RPMI7951 (cell line): ENCODE measurements around the gene ZNF830. TPM values are rescaled to one million over a fixed set of nuclear protein-coding genes. Genes with fewer than 3 reads are reported as not detected.
"Not testable (repeated sequence)": the region's sequence is repeated elsewhere in the genome, so short reads cannot be mapped to it uniquely, and the experiment has no call there.

Source experiments
- DNase-seq: peaks from one replicate; pipeline ENCODE4 v3.0.0-alpha.2; 2012; ENCODE audit warnings: low read depth
- total RNA-seq: library from RNA; depleted of rRNA; stranded (reverse); fragments of >200 nt; shearing (Covaris generic); gene quantifications from 2 replicates; pipeline ENCODE4 v1.2.3, GENCODE V29; 2014; rRNA removed

ZNF830 gene
- total RNA-seq, 1 experiment from 2014 or later = 11.8 TPM

DNA sequence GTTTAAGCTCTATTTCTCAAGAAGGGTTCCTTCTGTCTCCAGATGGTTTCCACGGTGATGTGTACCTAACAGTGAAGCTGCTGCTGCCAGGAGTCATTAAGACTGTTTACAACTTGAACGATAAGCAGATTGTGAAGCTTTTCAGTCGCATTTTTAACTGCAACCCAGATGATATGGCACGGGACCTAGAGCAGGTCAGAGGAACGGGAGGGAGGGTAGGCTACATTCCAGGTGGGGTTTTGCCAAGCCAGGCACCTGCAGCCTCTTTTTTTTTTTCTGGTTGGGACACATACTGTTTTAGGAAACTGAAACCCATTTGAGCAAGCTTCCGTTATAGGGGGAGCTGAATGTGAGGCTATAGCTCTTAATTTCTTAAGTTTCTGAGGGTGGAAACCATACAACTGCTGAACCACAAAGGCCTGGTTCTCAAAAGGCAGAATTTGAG lies 29.6 kb downstream of the ZNF830 start:
- DNase-seq = no peak

DNA sequence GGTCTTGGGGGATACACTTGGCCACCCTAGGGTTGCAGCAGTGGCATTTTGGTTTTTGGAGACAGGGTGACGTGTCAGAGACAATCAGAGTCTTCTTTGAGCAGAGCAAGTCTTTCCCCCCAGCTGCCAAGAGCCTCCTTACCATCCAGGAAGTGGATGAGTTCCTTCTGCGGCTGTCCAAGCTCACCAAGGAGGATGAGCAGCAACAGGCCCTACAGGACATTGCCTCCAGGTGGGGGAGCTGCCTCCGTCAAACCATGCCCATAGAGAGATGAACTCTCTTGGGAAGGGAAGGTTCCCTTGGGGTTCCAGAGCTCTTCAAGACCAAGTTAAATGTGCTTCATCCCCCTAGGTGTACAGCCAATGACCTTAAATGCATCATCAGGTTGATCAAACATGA lies 30.3 kb downstream of the ZNF830 start:
- DNase-seq = no peak

DNA sequence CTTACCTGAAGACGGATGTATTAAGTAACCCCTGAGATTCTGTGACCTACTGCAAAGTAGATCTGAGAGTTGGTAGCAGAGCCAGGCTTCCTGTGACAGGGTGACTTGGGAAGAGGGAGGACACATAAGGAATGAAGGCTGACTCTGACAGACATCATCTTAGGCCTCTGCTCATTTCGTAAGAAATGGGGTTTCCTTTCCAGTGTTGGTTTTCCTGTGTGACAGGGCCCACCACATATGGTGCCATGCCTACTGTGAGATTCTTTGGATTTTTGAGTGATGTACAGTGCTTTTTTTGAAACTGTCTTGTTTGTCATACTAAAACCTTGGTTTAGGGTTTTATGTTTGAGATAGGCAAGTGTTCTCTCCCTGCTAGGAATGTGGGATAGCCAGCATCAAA lies 31.7 kb downstream of the ZNF830 start:
- DNase-seq = no peak

GRCh38 chr17:34996422-34997285 lies 35.3 kb downstream of the ZNF830 start:
- DNase-seq = no peak

GRCh38 chr17:34997355-34997862 lies 36.1 kb downstream of the ZNF830 start:
- DNase-seq = no peak

DNA sequence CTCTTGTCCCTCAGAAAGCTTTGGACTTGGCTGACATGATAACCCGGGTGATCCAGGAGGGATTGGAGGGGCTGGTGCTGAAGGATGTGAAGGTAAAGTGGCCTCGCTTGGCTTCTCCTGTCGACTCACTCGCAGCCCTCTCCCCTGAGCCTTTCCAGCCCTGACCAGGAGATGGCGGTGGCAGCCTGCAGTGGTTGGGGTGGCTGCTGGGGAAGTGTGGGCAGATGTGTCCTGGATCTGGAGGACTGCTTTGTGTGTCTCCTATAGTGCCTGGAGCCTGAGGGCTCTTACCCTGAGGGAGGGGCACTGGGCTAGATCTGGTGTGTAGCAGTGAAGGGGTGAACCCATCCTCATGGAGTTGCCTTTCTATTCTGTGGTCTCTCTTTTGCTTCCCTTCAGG lies 36.9 kb downstream of the ZNF830 start:
- peak; percentile 44 for DNase-seq

DNA sequence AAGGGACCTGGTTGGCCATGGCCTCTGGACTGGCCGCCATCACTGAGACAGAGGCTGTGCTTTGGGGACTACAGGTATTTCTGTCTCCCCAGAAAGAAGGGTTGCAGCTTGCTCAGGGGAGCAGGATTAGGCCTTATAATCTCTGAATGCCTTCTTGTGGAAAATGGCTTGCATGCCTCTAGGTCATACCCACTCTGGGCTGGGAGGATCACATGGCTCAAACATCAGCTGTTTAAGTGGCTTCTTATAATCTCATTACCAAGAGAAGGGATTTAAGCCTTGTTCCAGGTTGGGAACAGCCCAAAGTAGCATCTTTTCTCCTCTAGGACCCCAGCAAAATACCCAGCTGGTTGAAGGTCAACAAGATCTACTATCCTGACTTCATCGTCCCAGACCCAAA lies 38.1 kb downstream of the ZNF830 start:
- no peak for DNase-seq

DNA sequence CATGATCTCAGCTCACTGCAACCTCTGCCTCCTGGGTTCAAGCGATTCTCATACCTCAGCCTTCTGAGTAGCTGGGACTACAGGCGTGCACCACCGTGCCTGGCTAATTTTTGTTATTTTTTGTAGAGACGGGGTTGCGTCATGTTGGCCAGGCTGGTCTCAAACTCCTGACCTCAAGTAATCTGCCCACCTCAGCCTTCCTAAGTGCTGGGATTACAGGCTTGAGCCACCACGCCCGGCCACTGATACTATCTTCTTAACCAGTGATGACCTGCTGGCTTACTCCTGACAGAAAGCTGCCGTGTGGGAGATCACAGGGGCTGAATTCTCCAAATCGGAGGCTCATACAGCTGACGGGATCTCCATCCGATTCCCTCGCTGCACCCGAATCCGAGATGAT lies 39.6 kb downstream of the ZNF830 start:
- DNase-seq = not testable (repeated sequence)

GRCh38 chr17:35001549-35001948 lies 40.2 kb downstream of the ZNF830 start:
- no peak for DNase-seq

DNA sequence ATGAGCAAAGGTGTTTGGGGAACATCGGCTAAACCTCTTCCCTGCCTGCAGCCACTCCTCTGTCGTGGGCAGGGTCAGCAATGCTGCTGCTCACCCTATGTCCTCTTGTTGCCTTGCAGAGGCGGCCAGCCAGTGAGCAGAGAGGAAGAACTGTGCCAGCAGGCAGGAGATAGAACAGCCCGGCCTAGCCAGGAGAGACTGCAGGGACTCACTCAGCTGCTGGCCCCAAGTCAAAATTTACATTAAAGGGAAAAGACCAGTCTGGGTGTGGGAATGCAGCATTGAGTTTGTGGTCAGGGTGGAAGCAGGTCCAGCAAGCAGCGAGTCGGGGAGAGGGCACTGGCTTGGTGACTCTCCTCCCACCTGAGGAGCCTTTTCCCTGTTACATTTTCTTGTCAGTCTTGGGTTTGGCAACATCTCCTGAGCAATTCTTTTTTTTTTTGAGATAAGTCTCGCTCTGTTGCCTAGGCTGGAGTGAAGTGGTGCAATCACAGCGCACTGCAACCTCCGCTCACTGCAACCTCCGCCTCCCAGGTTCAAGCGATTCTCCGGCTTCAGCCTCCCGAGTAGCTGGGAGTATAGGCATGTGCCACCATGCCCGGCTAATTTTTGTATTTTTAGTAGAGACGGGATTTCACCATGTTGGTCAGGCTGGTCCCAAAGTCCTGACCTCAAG lies 41.7 kb downstream of the ZNF830 start:
- no peak for DNase-seq

- no peak for DNase-seq
These were observed 42.4 kb downstream of the ZNF830 start for GRCh38 chr17:35003778-35004177.

GRCh38 chr17:35006345-35006744 lies 45.0 kb downstream of the ZNF830 start:
- DNase-seq = no peak

- no peak for DNase-seq
These were observed 45.6 kb downstream of the ZNF830 start for GRCh38 chr17:35006961-35007360.

DNA sequence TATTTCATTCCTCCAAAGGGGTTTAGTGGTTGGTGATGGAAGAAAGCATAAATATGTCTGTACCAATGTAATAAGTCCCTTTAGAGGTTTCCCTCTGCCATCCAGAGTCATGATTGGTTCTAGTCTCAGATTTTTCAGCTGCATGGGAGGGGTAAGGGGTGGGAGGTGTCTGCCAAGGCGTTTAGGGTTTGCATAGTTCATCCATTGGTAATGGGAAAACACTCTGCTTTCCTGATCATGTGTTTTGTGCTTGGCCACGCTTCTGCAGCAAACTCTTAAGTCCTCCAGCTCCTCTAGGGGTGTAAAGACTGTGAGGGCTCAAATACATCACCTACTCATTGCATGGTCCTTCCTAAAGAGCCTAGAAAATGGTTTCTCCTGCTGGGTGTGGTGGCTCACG lies 48.8 kb downstream of the ZNF830 start:
- DNase-seq = no peak

- no peak for DNase-seq
These were observed 50.4 kb downstream of the ZNF830 start for GRCh38 chr17:35011671-35012216.

Other genes with a start within 250 kb of the ZNF830 start
- 0.72 and 0.78 TPM in 2 replicates for gene CCT6B, start 80 bp upstream of the ZNF830 start, total RNA-seq
- 20.9 and 27.9 TPM in 2 replicates for gene LIG3, start 19.0 kb downstream of the ZNF830 start, total RNA-seq
- 12.6 and 21.5 TPM in 2 replicates for gene RFFL, start 102.2 kb downstream of the ZNF830 start, total RNA-seq
- 4.2 and 6.9 TPM in 2 replicates for gene RAD51D, start 158.3 kb downstream of the ZNF830 start, total RNA-seq
- gene FNDC8, start 160.1 kb downstream of the ZNF830 start, total RNA-seq = not detected in 2 replicates
- 13.1 and 13.5 TPM in 2 replicates for gene NLE1, start 180.8 kb downstream of the ZNF830 start, total RNA-seq
- gene UNC45B, start 186.3 kb downstream of the ZNF830 start, total RNA-seq = not detected in 2 replicates
- gene SLC35G3, start 232.9 kb downstream of the ZNF830 start, total RNA-seq = not detected in 2 replicates